ENCODE data around the gene MAD1L1.

Gene MAD1L1

GRCh38 chr7:2003931-2004812 is 228.6 kb downstream of the MAD1L1 start:
- no peak overlapping the region for H3K4me3 ChIP-seq (ENCODE audit: insufficient read depth, low read length, poor library complexity, severe bottlenecking)
- no peaks in the 10 kb centered on the region for H3K9me2 ChIP-seq (replicated peaks; ENCODE audit: insufficient read depth, low read length)
- no peaks in the 10 kb centered on the region for H3K9me3 ChIP-seq (ENCODE audit: insufficient read depth, low read length)
- no peaks in the 10 kb centered on the region for H3K27me3 ChIP-seq (ENCODE audit: low read length)
- H3K9ac ChIP-seq (ENCODE audit: low read length), result no peak overlapping the region
- no peak overlapping the region for H3K4me2 ChIP-seq (ENCODE audit: low read depth, low read length, poor library complexity, severe bottlenecking)
- H4K20me1 ChIP-seq (ENCODE audit: low read depth, low read length), result no peaks in the 10 kb centered on the region
- no peak overlapping the region for H3K27ac ChIP-seq (ENCODE audit: low read depth, low read length)
- no peaks in the 10 kb centered on the region for H3K79me2 ChIP-seq (ENCODE audit: insufficient read depth, low read length)
- H3F3A ChIP-seq (ENCODE audit: insufficient read depth), result no peaks in the 10 kb centered on the region
- H2AFZ ChIP-seq (ENCODE audit: low read depth, low read length, severe bottlenecking), result no peak overlapping the region
- H3K36me3 ChIP-seq (ENCODE audit: low read length), result no peaks in the 10 kb centered on the region
- TF ChIP-seq EZH2phosphoT487 (conservative IDR thresholded peaks at IDR 0.05; ENCODE audit: low read length) (no peak), CTCF (IDR thresholded peaks at IDR 0.05; ENCODE audit: insufficient read depth, low read length, poor library complexity, severe bottlenecking) (no peak)

GRCh38 chr7:2003451-2003930 is 229.3 kb downstream of the MAD1L1 start:
- Histone ChIP-seq H3K9ac (ENCODE audit: low read length) (no peak overlapping the region), H3K79me2 (ENCODE audit: insufficient read depth, low read length) (no peaks in the 10 kb centered on the region), H3K4me2 (ENCODE audit: low read depth, low read length, poor library complexity, severe bottlenecking) (no peak overlapping the region), H2AFZ (ENCODE audit: low read depth, low read length, severe bottlenecking) (no peak overlapping the region), H3K9me3 (ENCODE audit: insufficient read depth, low read length) (no peaks in the 10 kb centered on the region), H3F3A (ENCODE audit: insufficient read depth) (no peaks in the 10 kb centered on the region), H3K27me3 (ENCODE audit: low read length) (no peaks in the 10 kb centered on the region), H4K20me1 (ENCODE audit: low read depth, low read length) (no peaks in the 10 kb centered on the region), H3K36me3 (ENCODE audit: low read length) (no peaks in the 10 kb centered on the region), H3K4me3 (ENCODE audit: insufficient read depth, low read length, poor library complexity, severe bottlenecking) (no peak overlapping the region), H3K9me2 (replicated peaks; ENCODE audit: insufficient read depth, low read length) (no peaks in the 10 kb centered on the region), H3K27ac (ENCODE audit: low read depth, low read length) (no peak overlapping the region)
- TF ChIP-seq EZH2phosphoT487 (conservative IDR thresholded peaks at IDR 0.05; ENCODE audit: low read length), result no peak
- TF ChIP-seq CTCF (IDR thresholded peaks at IDR 0.05; ENCODE audit: insufficient read depth, low read length, poor library complexity, severe bottlenecking), result no peak

DNA sequence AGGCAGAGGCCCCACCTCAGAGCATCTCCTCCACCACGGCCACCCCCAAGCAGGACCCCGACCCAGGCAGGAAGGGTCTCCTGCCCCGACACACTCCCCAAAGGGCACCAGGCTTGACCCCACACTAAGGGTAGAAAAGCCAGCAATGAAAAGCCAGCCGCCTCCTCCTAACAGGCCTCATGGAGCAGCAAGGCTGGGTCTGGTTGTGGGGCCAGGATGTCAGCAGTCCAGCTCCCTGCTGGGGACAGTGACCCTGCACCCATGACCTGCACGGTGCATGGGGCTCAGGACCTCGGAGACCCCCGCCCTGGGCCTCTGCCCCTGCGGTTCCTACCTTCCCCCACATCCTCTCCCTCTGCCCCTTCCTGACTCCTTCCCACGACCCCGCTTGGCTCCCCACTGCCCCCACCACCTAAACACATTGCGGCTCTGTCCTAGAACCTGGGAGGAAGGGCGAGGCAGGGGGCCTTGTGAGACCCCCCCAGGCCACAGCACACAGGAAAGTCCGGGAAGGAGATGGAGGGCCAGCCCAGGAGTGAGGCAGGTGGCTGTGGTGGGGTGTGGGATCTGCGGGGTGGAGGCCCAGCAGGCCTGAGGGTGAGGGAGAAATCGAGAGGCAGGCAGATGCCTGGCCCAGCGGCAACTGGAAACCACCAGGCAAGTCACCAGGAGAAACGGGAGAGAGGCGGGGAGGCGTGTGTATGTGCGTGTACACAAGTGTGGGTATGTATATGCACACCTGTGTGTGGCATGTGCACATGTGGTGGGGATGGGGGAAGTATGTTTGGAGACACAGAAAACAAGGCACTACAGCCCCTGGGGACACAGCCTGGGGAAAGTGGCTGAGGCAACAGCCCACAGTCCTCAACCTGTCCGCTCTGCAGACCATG is 229.9 kb downstream of the MAD1L1 start:
- Histone ChIP-seq H3K4me3 (ENCODE audit: insufficient read depth, low read length, poor library complexity, severe bottlenecking) (no peak overlapping the region), H3K79me2 (ENCODE audit: insufficient read depth, low read length) (no peaks in the 10 kb centered on the region), H2AFZ (ENCODE audit: low read depth, low read length, severe bottlenecking) (no peak overlapping the region), H4K20me1 (ENCODE audit: low read depth, low read length) (no peaks in the 10 kb centered on the region), H3K27ac (ENCODE audit: low read depth, low read length) (no peak overlapping the region), H3K9me2 (replicated peaks; ENCODE audit: insufficient read depth, low read length) (no peaks in the 10 kb centered on the region), H3F3A (ENCODE audit: insufficient read depth) (no peaks in the 10 kb centered on the region), H3K9ac (ENCODE audit: low read length) (no peak overlapping the region), H3K36me3 (ENCODE audit: low read length) (no peaks in the 10 kb centered on the region), H3K9me3 (ENCODE audit: insufficient read depth, low read length) (no peaks in the 10 kb centered on the region), H3K4me2 (ENCODE audit: low read depth, low read length, poor library complexity, severe bottlenecking) (no peak overlapping the region), H3K27me3 (ENCODE audit: low read length) (no peaks in the 10 kb centered on the region)
- TF ChIP-seq EZH2phosphoT487 (conservative IDR thresholded peaks at IDR 0.05; ENCODE audit: low read length) (no peak), CTCF (IDR thresholded peaks at IDR 0.05; ENCODE audit: insufficient read depth, low read length, poor library complexity, severe bottlenecking) (no peak)
